Left ventricle myocardium inferior (tissue), 1 donor: ENCODE results near the gene PLEKHA8. TPM values are rescaled to one million over a fixed set of nuclear protein-coding genes. Genes with fewer than 3 reads are reported as not detected.

Source experiments
- DNase-seq: peaks from one replicate; pipeline ENCODE4 v3.0.0-alpha.2; 2020
- H3K27ac ChIP-seq: fragments of 200-600 bp; replicated peaks from 2 replicates; pipeline ENCODE4 v1.8.0; 2021
- H3K27me3 ChIP-seq: fragments of 200-600 bp; 2 replicates; pipeline ENCODE4 v1.8.0; 2021; ENCODE audit warnings: low read depth
- H3K36me3 ChIP-seq: fragments of 200-600 bp; 2 replicates; pipeline ENCODE4 v1.8.0; 2021
- H3K4me1 ChIP-seq: fragments of 200-600 bp; 2 replicates; pipeline ENCODE4 v1.8.0; 2021
- H3K4me3 ChIP-seq: fragments of 200-600 bp; 2 replicates; pipeline ENCODE4 v1.8.0; 2021; ENCODE audit warnings: mild to moderate bottlenecking, moderate library complexity
- H3K9me3 ChIP-seq: fragments of 200-600 bp; replicated peaks from 2 replicates; pipeline ENCODE4 v1.8.0; 2021
- intact Hi-C: fragments of 100-400 bp; cut with micrococcal nuclease; formaldehyde crosslinking; loops from one replicate; pipeline ENCODE4 v1.11.0; 2022
- total RNA-seq: library from RNA; stranded (reverse); fragmentation: NEBNext Ultra II Directional; extraction: Animal tissue kit (Norgen Biotek cat#: 25700); gene quantifications from one replicate; pipeline ENCODE4 v1.2.1, GENCODE V29; 2021
- TF ChIP-seq, protein P1 (sequence below): fragments of 200-600 bp; IDR thresholded peaks from 2 replicates; pipeline ENCODE4 v1.8.0; 2021; ENCODE audit warnings: antibody characterized with exemption, mild to moderate bottlenecking, borderline replicate concordance
- donor health status: DM: no; HTN: yes; CAD: no; lungs with severe emphysema.

PLEKHA8 gene
- total RNA-seq, 1 donor from 2014 or later: 3.3 TPM

- DNase-seq: no peak
- Histone ChIP-seq H3K9me3 (no peaks in the 10 kb centered on the region), H3K27ac (peak overlapping the region; percentile 54), H3K4me1 (peaks cover 43% of the 10 kb centered on the region), H3K4me3 (no peak overlapping the region), H3K36me3 (no peaks in the 10 kb centered on the region), H3K27me3 (no peaks in the 10 kb centered on the region)
- intact Hi-C loops: loop anchor here (10.0 kb wide), 1 partner anchor 111 kb away; no protein-coding TSS in a partner anchor
- TF ChIP-seq, protein P1, sequence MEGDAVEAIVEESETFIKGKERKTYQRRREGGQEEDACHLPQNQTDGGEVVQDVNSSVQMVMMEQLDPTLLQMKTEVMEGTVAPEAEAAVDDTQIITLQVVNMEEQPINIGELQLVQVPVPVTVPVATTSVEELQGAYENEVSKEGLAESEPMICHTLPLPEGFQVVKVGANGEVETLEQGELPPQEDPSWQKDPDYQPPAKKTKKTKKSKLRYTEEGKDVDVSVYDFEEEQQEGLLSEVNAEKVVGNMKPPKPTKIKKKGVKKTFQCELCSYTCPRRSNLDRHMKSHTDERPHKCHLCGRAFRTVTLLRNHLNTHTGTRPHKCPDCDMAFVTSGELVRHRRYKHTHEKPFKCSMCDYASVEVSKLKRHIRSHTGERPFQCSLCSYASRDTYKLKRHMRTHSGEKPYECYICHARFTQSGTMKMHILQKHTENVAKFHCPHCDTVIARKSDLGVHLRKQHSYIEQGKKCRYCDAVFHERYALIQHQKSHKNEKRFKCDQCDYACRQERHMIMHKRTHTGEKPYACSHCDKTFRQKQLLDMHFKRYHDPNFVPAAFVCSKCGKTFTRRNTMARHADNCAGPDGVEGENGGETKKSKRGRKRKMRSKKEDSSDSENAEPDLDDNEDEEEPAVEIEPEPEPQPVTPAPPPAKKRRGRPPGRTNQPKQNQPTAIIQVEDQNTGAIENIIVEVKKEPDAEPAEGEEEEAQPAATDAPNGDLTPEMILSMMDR: no peak
These were observed 135.2 kb downstream of the PLEKHA8 start for GRCh38 chr7:30163231-30163894.

DNA sequence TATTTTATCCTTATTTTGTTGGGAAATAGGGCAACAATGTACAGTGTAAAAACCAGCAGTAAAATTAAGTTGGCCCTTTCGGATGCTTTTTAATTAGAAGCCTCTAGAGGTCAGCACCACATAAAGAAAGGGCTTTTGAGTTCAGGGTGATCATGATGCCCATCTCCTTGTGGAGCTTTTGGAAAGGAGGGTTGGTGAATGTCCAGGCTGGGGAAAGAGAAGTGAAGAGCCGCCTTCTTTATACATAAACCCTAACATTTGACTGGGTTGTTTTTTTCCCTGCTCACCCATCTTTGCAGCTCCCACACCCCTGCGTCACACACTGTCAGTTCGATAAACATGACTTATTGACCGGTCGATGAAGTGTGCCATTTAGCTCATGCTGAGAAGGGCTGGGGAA lies 136.4 kb downstream of the PLEKHA8 start:
- Histone ChIP-seq H3K4me1 (peaks cover 39% of the 10 kb centered on the region), H3K27ac (no peak overlapping the region), H3K36me3 (no peaks in the 10 kb centered on the region), H3K4me3 (no peak overlapping the region), H3K27me3 (no peaks in the 10 kb centered on the region), H3K9me3 (no peaks in the 10 kb centered on the region)
- DNase-seq: no peak
- TF ChIP-seq, protein P1: peak; percentile 73
- intact Hi-C loops: loop anchor here (10.0 kb wide), 1 partner anchor 110 kb away; no protein-coding TSS in a partner anchor

- no peak for DNase-seq
- intact Hi-C loops: loop anchor here (10.0 kb wide), 1 partner anchor 109 kb away; no protein-coding TSS in a partner anchor
- Histone ChIP-seq H3K4me1 (peaks cover 33% of the 10 kb centered on the region), H3K27ac (no peak overlapping the region), H3K4me3 (no peak overlapping the region), H3K9me3 (no peaks in the 10 kb centered on the region), H3K27me3 (no peaks in the 10 kb centered on the region), H3K36me3 (no peaks in the 10 kb centered on the region)
- TF ChIP-seq, protein P1: no peak
These were observed 137.4 kb downstream of the PLEKHA8 start for GRCh38 chr7:30165590-30165989.

GRCh38 chr7:30166155-30166840 lies 138.1 kb downstream of the PLEKHA8 start:
- Histone ChIP-seq H3K27ac (no peak overlapping the region), H3K27me3 (no peaks in the 10 kb centered on the region), H3K4me1 (peaks cover 33% of the 10 kb centered on the region), H3K36me3 (no peaks in the 10 kb centered on the region), H3K9me3 (no peaks in the 10 kb centered on the region), H3K4me3 (no peak overlapping the region)
- no peak for DNase-seq
- intact Hi-C loops: loop anchor here (10.0 kb wide), 1 partner anchor 109 kb away; no protein-coding TSS in a partner anchor
- TF ChIP-seq, protein P1: no peak

- no peak for DNase-seq
- TF ChIP-seq, protein P1: no peak
- no peak overlapping the region for H3K4me3 ChIP-seq
- intact Hi-C loops: loop anchor here (10.0 kb wide), 1 partner anchor 108 kb away; no protein-coding TSS in a partner anchor
- peaks cover 33% of the 10 kb centered on the region for H3K4me1 ChIP-seq
- H3K27me3 ChIP-seq: no peaks in the 10 kb centered on the region
- H3K9me3 ChIP-seq: no peaks in the 10 kb centered on the region
- no peaks in the 10 kb centered on the region for H3K36me3 ChIP-seq
- no peak overlapping the region for H3K27ac ChIP-seq
These were observed 138.6 kb downstream of the PLEKHA8 start for GRCh38 chr7:30166841-30167235.
